GM19035 (cell line): ENCODE data around the gene CDKN2A.

Experiments used
- ATAC-seq: cut with Tn5 transposase; IDR thresholded peaks from one replicate; pipeline ENCODE4 v1.9.1; 2021; ENCODE audit not compliant: unreplicated experiment

The CDKN2A gene

DNA sequence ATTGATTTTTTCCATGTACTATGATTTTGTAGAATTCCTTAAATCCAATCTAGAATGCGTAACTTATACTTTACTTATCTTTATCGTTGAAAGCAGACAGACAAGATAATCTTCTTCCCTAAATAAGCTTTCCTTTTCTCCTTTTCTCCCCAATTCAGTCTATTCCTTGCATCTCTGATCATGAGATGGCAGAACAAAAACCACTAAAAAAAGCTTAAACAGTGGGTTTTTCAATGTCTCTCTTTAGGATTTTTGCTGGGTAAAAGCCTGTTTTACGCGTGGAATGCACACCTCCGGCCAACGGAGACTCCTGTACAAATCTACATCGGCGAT, 14.2 kb upstream of the CDKN2A start:
- no peak for ATAC-seq

DNA sequence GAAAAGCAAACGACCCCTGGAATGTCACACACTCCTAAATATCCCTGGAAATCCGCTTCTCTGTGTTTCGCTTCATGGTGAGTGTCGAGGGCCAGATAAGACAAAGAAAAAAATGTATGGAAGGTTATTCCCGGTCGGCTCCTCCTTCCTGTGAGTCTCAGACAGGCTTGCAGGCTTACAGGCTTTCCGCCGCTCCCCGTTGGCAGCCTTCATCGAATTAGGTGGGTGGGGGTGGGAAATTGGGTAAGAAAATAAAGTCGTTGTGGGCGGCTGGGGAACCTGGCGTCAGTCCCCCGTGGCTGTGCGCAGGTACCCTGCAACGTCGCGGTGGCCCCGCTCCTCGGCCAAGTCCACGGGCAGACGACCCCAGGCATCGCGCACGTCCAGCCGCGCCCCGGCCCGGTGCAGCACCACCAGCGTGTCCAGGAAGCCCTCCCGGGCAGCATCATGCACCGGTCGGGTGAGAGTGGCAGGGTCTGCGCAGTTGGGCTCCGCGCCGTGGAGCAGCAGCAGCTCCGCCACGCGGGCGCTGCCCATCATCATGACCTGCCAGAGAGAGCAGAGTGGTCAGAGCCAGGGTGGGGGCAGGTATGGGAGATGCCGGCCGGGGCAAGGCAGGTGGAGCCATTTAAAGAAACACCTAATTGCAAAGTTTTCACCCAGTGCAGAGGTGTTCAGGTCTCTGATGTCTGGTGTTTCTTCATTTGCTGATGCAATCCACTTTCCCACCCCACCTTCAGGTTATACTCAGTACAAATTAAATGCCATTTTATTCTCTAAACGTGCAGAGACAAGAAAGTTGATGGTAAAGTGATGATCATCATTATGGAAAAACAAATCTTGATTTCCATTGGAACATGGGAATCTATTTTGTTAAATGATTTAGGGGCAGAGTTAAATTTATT, 11.8 kb upstream of the CDKN2A start:
- no peak for ATAC-seq

DNA sequence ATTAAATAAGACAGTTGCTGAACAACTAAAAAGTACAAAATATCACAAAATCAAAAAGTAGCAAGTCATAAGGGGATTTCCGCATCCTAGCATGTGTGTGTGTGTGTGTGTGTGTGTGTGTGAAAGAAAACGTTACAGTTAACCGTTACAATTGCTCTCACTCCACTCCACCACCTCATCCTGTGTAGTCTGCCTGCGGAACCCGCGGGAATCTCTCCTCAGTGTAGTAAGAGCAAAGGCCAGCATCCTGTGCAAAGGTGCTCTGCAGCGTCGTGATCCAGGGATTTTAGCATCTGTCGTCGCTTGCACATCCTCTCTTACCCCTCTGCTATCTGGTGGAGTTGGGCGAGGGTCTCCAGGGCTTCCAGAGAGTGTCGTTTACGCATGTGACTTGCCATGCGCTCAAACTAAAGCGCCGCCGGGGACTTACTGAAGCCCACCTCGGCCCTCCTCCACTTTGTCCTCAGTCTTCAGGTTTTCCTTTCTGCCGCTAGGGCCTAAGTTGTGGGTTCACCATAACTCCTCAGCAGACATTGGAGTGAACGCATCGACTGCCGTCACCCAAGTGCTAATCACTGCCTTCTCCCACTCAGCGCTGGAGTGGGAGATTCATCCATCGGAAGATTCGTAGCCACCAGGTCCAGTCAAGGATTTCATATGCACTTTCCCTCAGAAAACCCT, 11.0 kb upstream of the CDKN2A start:
- ATAC-seq, result no peak

DNA sequence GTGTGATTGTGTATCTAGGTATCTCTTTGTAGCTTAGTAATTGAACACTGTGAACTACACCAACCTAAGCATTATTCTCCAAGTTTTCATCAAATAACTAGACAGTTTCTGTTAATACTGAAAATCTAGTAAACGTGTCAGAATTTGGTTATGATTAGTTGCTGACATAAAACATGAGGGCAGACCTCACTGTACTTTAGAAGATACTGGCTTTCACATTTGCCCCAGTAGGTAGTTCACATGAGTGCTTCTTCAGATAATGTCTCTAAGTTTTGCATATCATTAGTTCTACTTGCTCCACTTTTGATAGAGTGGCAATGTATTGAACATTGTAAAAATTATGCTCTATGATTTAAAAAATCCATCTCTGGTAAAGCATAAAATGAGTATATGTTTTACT, 7.8 kb upstream of the CDKN2A start:
- no peak for ATAC-seq

DNA sequence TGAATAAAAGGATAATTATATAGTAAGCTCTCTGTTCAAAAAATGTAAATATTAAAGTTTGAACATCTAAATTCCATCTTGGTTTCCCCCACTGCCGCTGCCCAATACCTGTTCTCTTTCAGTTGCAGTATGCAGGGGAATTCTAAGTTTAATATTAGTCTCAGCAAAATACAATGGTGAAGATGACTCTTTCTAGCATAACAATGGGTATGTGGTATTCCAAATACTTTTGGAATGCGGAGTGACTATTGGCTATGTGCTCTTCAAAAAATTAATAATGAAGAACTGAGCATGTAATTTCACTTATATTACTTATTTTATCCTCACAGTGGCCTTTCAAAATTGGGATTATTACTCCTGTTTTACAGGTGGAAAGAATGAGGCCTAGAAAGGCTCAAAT, 3.8 kb upstream of the CDKN2A start:
- no peak for ATAC-seq

DNA sequence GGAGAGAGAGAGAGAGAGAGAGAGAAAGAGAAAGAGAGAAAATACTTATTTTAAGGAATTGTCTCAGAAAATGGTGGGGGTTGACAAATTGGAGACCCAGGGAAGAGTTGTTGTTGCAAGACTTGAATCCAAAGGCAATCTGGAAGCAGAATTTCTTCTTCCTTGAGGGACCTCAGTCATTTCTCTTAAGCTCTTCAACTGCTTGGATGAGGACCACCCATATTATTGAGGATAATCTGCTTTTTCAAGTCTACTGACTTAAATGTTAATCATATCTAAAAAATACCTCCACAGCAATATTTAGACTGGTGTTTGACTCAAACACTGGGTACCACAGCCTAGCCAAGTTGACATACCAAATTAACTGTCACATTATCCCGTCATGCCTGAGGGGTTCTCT, 3.3 kb upstream of the CDKN2A start:
- ATAC-seq, result no peak

DNA sequence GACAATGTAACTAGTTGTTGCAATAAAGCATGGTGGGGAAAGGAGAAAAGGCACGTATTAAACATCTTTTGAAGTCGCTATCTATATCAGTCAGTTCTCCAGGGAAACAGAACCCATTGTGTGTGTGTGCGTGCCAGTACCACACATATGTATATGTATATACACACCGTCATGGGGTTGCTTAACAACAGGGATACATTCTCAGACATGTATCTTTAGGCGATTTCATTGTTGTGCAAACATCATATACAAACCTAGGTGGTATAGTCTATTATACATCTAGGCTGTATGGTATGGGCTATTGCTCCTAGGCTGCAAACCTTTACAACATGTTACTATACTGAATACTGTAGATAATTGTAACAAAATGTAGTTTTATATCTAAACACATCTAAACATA, 2.7 kb upstream of the CDKN2A start:
- ATAC-seq, result no peak

DNA sequence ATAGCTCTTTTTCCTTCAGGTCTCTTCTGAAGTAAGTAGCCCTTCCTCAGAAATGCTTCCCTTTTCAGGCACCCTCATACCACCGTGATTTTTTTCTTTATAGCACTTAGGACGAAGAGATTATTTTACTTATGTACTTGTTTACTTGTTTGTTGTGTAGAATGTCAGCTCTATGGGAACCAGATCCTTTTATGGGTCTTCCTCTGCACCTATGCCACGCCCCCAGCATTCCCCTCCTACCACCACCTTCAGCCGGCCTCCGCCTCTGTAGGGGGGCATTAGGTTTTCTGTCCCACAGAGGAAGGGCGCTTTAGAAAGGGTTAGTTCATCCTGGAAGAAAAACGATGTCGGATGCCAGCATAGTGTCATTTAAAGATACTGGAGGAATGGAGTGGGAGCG, 2.2 kb upstream of the CDKN2A start:
- no peak for ATAC-seq

DNA sequence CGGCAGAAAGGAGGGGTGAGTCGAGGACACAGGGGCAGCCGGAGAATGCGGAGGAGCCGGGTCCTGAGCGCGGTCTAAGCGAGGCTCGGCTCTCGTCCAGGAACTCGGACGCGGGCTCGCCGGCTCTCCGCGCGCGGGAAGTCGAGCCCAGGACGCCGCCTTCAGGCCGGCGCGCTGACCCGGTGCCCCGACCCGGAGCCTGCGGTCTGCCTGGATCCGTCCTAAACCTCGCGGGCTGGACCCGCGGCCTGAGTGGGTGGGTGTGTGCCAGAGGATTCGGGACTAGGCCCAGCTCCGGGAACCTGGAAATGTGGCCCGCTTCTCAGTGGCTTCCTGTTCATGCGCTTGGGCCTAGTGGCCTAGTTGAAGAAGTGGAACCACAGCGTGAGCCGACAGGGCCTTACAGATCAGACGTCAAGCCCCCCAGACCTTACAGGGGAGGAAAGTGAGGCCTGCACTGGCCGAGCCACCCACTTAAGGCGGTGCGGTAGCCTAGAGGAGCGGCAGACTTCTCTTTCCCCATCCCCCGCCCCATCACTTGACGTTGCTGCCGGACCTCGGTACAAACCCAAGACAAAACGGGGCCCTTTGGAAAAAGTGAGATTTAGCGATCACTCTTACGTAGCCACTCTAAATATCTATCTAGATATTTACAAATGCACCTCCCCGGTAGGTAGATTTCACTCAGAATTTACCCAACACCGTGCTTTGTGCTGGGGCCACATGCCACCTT, 1.6 kb upstream of the CDKN2A start:
- ATAC-seq, result peak; percentile 36

DNA sequence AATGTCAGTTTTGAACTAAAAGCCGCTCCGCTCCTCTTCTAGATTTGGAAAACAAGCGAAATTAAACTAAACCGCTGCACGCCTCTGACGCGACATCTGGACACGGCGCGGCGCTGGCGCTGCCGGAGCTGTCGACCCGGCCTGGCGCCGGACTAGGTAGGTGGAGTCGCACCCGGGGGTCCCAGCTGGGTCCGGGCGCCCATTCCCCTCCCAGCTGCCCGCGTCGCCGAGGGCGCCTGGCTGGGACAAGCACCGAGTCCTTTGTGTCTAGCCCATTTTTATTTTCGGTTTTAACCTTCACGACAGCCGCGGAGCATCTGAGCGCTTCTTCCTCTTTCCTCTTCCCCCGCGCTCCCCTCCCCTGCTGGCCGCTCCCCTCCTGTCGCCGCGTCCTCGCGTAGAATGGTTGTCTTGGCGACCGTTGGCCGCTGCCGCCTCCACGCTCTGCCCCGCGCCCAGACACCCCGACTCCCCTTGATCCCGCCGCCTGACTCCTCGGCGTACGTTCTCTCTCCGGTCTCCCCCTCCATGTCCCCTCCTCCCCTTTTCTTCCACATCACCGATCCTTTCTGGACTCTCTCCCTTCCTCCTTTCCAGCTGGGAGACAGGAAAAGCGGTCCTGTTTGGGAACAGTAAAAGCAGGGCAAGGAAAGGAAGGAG, 944 bp upstream of the CDKN2A start:
- ATAC-seq, result peak; percentile 88

DNA sequence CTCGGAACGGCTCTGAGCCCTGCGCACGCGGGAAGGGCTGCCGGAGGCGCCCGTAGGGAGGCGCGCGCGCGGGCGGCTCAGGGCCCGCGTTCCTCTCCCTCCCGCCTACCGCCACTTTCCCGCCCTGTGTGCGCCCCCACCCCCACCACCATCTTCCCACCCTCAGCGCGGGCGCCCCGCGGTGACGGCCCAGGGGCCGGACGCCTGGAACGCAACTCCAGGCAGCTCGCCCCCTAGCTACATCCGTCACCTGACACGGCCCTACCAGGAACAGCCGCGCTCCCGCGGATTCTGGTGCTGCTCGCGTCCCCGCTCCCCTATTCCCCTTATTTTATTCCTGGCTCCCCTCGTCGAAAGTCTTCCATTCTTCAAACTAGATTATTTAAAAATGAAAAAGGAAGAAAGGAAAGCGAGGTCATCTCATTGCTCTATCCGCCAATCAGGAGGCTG, 389 bp upstream of the CDKN2A start, which contains the start of gene CDKN2B-AS1:
CDKN2B-AS1 (plus strand) TSS at position 236 of the 450 bp plus-strand sequence.
- ATAC-seq, result peak; percentile 49

DNA sequence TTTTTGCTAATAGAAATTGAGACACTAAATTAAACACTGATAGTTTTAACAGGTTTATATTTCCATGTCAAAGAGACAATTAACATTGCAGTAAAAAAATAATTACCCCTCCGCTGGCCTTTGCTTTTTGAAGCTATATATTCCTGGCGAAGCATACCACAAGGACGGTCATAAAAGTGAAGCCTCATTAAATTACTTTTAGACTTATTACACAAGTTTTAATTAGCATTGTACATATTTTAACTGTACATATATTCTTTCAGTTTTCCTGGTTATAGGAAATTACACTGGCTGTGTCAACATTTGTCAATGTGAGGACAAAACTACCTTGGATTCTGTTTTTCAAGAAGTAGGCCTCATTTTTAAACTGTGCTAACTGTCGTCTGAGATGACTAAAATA, 1.2 kb downstream of the CDKN2A start:
- ATAC-seq, result no peak

DNA sequence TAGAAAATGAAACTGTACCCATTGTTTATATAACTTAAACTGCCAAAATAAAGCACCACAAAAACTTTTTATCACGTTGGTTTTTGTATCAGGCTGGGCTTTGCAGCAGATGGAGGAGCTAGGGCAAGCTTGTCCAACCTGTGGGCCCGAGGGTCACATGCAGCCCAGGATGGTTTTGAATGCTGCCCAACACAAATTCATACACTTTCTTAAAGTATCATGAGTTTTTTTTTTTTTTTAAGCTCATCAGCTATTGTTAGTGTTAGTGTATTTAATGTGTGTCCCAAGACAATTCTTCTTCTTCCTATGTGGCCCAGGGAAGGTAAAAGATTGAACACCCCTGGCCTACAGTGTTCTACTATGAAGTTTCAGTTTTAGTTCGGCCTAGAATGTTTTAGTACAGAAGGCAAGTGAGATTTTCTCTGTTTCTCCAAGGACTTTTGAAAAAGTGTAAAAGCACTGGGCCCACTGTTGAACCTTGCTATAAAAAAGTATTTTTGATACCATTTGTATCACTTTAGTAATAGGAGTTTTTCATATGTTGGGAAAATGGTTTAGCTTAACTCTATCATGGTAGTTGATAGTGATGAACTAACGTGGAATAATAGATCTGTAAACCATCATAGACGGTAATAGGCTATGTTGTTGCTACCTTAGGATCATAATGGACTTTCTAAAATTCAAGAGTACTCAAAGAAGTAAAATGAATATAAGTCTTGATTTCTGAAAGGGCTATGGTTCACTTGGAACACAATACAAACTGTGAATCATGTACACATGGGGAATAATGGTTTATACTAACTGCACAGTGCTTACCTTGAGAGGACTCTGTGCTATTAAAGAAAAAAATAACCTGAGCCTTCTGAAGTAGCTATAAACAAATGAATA, 2.9 kb downstream of the CDKN2A start:
- ATAC-seq, result no peak

DNA sequence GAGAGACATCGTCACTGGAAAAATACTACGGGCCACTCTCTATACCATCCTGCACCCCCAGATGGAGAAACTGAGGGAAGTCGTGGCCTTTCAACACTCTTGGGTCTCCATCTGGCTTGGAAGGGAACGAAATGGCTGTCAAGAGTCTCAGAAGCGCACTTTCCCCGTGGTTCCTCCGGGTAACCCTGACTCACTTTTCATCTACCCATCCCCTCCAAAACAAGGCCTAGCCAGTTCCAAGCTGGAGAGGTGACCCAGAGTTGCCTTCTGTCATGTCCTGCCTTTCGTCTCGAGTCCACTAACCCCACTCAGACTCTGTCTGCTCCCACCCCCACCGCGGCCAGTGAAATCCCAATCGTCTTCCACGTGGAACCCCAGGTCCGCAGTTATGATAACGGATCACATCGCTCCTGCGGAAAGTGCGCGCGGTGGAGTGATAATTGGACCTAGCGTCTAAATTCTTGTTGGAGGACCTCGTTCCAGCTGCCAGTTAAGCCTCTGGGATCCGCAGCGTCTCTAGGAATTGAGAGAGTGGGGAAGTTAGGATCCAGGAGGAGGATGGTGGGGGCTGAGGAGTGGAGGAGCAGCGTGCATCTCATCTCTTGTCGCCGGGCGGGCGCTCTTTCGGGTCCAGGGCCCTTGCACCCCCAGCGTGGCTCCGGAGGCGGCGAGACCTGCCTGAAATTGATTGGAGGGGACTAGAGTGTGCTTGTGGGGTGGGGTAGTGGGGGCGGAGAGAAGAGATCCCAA, 4.6 kb downstream of the CDKN2A start:
- ATAC-seq, result no peak

DNA sequence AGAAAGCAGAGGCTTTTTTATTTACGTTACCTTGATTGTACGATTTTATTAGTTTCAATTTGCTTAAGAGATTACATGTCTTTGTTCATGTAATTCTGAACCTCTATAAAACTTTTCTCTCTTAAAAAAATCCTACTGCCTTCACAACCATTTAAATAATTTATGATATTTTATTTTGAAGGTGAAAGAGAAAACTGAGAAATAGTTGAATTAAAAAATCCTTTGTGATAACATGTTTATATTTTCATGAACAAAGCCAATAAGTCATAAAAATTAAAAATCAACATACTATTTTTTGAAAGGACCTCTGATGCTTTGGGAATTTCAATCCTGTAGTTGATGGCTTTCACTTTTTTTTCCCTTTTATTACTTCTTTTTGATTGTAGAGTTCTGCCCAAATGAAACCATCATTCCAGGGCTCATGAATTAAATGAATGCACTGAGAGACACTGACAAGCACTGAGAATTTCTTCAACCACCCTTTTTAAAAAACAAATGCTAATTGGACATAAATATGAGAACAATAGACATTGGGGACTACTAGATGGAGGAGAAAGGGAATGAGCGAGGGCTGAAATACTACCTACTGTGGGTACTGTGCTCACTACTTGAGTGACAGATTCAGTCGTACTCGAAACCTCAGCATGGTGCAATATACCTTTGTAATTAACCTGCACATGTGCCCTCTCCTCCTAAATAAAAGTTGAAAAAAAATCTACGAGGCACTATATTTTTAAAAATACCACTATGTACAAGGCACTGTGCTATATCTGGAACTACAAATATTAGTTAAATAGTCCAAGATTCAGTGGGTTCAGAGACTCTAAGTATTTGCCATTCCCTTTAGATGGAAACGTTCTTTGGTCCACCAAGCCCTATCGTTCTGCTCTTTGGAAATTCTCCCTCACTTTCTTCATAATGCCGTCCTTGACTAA, 5.9 kb downstream of the CDKN2A start:
- no peak for ATAC-seq

DNA sequence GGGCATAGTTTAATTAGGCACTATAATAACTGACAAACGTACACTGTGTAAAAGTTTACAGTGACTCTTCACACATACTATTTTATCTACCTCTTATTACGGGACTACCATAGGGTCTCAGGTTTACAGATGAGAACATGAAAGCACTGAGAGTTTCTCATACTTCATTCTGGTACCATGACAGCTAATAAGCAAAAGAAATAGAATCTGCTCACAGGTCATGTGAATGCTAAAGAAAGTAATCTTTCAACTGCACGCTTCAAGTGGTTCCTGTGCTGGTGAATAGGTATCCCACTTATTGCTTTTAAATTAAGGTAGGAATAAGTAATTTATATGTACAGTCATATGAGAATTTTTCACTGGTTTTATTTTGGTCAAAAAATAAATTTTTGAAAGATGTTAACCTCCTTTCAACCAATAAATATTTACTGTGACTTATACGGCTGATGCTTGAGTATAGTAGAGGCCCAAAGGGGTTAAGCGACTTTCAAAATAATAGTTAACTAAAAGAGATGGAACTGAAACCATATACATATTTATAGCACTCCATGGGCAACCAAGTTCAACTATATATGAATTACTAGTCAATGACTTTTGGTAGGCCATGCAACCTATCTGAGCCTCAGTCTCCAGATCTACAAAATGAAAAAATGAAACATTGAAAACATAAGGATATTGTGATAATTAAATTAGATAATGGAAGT, 8.1 kb downstream of the CDKN2A start:
- no peak for ATAC-seq

DNA sequence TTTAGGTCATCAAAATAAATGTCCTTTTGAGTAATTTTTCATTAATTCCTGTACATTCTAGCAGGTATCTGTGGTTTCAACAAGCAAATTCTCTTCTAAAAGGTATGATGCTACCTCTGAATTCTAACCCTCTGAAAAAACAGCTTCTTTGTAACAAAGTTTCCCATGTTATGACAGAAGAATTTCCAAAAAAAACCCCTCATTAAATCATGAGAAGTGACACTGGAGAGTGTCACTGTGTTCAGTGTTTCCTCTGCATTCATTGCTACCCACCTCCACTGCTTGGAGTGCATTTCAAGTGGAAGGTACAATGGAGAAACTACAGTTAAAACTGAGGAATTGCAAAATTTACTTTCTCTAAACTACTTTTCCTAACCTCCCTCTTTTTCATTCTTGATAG, 10.1 kb downstream of the CDKN2A start:
- ATAC-seq, result no peak

DNA sequence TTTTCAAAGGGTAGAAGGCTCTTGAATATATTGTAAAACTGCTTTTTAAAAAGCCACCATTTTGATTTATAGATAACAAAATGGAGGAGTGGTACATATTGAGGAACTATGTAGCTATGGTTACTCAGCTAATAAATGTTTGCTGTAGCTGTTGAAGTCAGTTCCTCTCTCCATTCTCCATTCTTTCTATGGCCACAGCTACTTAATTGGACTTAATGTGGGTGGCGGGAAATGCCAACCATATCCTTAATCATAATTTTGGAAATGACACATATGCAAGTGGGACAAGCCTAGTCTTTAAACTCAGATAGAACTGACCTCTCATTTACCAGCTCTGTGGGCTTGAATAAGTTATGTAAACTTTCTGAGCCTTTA, 10.6 kb downstream of the CDKN2A start:
- no peak for ATAC-seq
